ENCODE data around the gene POTEJ.
"Not testable (repeated sequence)": the region's sequence is repeated elsewhere in the genome, so short reads cannot be mapped to it uniquely, and the experiment has no call there.

Gene POTEJ

DNA sequence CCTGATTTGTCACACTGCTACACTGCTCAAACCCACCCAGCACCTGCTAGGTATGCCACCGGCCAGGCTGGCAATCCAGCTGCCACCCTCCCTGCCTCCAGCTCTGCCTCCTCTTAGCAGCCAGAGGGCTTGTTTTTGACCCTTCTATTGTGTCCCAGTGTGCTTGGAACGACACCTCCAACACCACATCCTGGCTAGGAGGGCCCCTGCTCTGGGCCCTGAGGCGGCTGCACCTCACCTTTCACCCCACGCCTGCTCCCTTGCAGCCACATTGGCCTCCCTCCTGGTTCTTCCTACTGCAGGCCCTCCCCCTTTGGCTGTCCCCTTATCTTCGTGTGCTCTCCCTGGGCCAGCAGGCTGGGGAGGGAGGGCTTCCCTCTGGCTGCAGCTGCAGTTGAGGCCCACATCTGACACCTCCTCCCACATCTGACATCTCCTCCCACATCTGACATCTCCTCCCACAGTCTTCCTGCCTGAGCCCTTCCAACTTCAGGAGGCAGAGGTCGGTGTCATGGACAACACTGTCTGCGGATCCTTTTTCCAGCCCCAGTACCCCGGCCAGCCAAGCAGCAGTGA lies 34.9 kb upstream of the POTEJ start:
- H2BK5ac ChIP-seq (ENCODE audit: low read depth, low read length, poor library complexity) = not testable (repeated sequence)

DNA sequence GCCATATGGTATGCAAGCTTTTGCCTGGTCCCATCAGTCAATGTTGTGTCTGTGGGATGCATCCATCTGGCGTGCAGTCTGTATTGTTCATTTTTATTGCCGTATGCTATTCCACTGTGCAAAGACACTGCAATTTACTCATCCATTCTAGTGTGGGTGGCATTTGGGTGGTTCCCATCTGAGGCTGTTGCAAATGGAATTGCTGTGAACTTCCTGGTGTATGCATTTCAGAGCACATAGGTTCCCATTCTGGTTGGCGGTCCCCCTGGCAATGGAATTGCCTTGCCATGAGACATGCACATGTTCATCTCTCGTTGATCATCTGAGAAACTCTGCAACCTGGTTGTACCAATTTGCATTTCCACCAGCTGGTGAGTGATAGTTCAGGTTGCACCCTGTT lies 33.7 kb upstream of the POTEJ start:
- H3K79me2 ChIP-seq (ENCODE audit: control insufficient read depth, insufficient read depth, low read length, poor library complexity); H3K9me3 ChIP-seq (ENCODE audit: insufficient read depth, low read depth, low read length); H4K12ac ChIP-seq (ENCODE audit: low read depth, low read length); H2BK5ac ChIP-seq (ENCODE audit: low read depth, low read length, poor library complexity); H3K4ac ChIP-seq (ENCODE audit: low read depth, low read length); H3K27ac ChIP-seq (ENCODE audit: low read depth, low read length); H3K4me1 ChIP-seq (ENCODE audit: control insufficient read depth in 1 of 2, insufficient read depth in 2 of 2, low read length in 2 of 2); H2AFZ ChIP-seq (ENCODE audit: insufficient read depth, low read length, poor library complexity); H3K79me1 ChIP-seq (ENCODE audit: low read length); DNase-seq; H3K4me2 ChIP-seq (ENCODE audit: low read length); H3K4me3 ChIP-seq (ENCODE audit: low read depth, low read length); H2AK5ac ChIP-seq (ENCODE audit: low read length); H4K8ac ChIP-seq (ENCODE audit: low read depth, low read length); H3K14ac ChIP-seq (ENCODE audit: low read length); H3K23ac ChIP-seq (ENCODE audit: low read length); H3K36me3 ChIP-seq (ENCODE audit: control insufficient read depth in 1 of 2, insufficient read depth in 2 of 2, low read length in 2 of 2); H3K9ac ChIP-seq (ENCODE audit: low read length); H3K18ac ChIP-seq (ENCODE audit: low read length); H4K91ac ChIP-seq (ENCODE audit: low read depth, low read length); H3K27me3 ChIP-seq (ENCODE audit: insufficient read depth, low read length); H2BK12ac ChIP-seq (ENCODE audit: low read length); H2BK120ac ChIP-seq (ENCODE audit: insufficient read depth, low read length, poor library complexity): not testable (repeated sequence)
- WGBS (ENCODE audit: extremely low coverage, insufficient coverage, insufficient read length) = no CpG with 5 or more reads among the region's 4 CpGs

More for the DNA sequence above, 34.9 kb upstream of the POTEJ start:
- H2BK120ac ChIP-seq (ENCODE audit: insufficient read depth, low read length, poor library complexity); H3K4me2 ChIP-seq (ENCODE audit: low read length); H3K79me2 ChIP-seq (ENCODE audit: control insufficient read depth, insufficient read depth, low read length, poor library complexity); H3K4ac ChIP-seq (ENCODE audit: low read depth, low read length); H2AK5ac ChIP-seq (ENCODE audit: low read length); H3K9me3 ChIP-seq (ENCODE audit: insufficient read depth, low read depth, low read length); H3K9ac ChIP-seq (ENCODE audit: low read length); H3K4me3 ChIP-seq (ENCODE audit: low read depth, low read length); H3K4me1 ChIP-seq (ENCODE audit: control insufficient read depth in 1 of 2, insufficient read depth in 2 of 2, low read length in 2 of 2); H2AFZ ChIP-seq (ENCODE audit: insufficient read depth, low read length, poor library complexity); H3K18ac ChIP-seq (ENCODE audit: low read length); H4K8ac ChIP-seq (ENCODE audit: low read depth, low read length); H3K79me1 ChIP-seq (ENCODE audit: low read length); DNase-seq; H3K27me3 ChIP-seq (ENCODE audit: insufficient read depth, low read length); H4K12ac ChIP-seq (ENCODE audit: low read depth, low read length); H3K23ac ChIP-seq (ENCODE audit: low read length); H3K14ac ChIP-seq (ENCODE audit: low read length); H3K36me3 ChIP-seq (ENCODE audit: control insufficient read depth in 1 of 2, insufficient read depth in 2 of 2, low read length in 2 of 2); H2BK12ac ChIP-seq (ENCODE audit: low read length); H3K27ac ChIP-seq (ENCODE audit: low read depth, low read length); H4K91ac ChIP-seq (ENCODE audit: low read depth, low read length): not testable (repeated sequence)
- no CpG with 5 or more reads among the region's 8 CpGs for WGBS (ENCODE audit: extremely low coverage, insufficient coverage, insufficient read length)

GRCh38 chr2:130579121-130579520 lies 32.1 kb upstream of the POTEJ start:
- not testable (repeated sequence) for H3K4me1 ChIP-seq (ENCODE audit: control insufficient read depth in 1 of 2, insufficient read depth in 2 of 2, low read length in 2 of 2); H3K4ac ChIP-seq (ENCODE audit: low read depth, low read length); H2AFZ ChIP-seq (ENCODE audit: insufficient read depth, low read length, poor library complexity); H3K79me1 ChIP-seq (ENCODE audit: low read length); H2AK5ac ChIP-seq (ENCODE audit: low read length); H2BK5ac ChIP-seq (ENCODE audit: low read depth, low read length, poor library complexity); H3K18ac ChIP-seq (ENCODE audit: low read length); H4K12ac ChIP-seq (ENCODE audit: low read depth, low read length); H3K36me3 ChIP-seq (ENCODE audit: control insufficient read depth in 1 of 2, insufficient read depth in 2 of 2, low read length in 2 of 2); H3K4me3 ChIP-seq (ENCODE audit: low read depth, low read length); DNase-seq; H3K79me2 ChIP-seq (ENCODE audit: control insufficient read depth, insufficient read depth, low read length, poor library complexity); H2BK12ac ChIP-seq (ENCODE audit: low read length); H2BK120ac ChIP-seq (ENCODE audit: insufficient read depth, low read length, poor library complexity); H4K91ac ChIP-seq (ENCODE audit: low read depth, low read length); H3K14ac ChIP-seq (ENCODE audit: low read length); H3K9ac ChIP-seq (ENCODE audit: low read length); H3K9me3 ChIP-seq (ENCODE audit: insufficient read depth, low read depth, low read length); H3K27ac ChIP-seq (ENCODE audit: low read depth, low read length); H3K4me2 ChIP-seq (ENCODE audit: low read length); H4K8ac ChIP-seq (ENCODE audit: low read depth, low read length); H3K27me3 ChIP-seq (ENCODE audit: insufficient read depth, low read length); H3K23ac ChIP-seq (ENCODE audit: low read length)
- no CpG with 5 or more reads among the region's 7 CpGs for WGBS (ENCODE audit: extremely low coverage, insufficient coverage, insufficient read length)

- H3K4me3 ChIP-seq (ENCODE audit: low read depth, low read length); H3K4ac ChIP-seq (ENCODE audit: low read depth, low read length): not testable (repeated sequence)
- WGBS (ENCODE audit: extremely low coverage, insufficient coverage, insufficient read length) = no CpG with 5 or more reads among the region's 7 CpGs
These were observed 29.7 kb upstream of the POTEJ start for GRCh38 chr2:130581491-130581890.

More at GRCh38 chr2:130581491-130581890, 29.7 kb upstream of the POTEJ start:
- not testable (repeated sequence) for H3K18ac ChIP-seq (ENCODE audit: low read length); H2BK120ac ChIP-seq (ENCODE audit: insufficient read depth, low read length, poor library complexity); H3K14ac ChIP-seq (ENCODE audit: low read length); H3K4me2 ChIP-seq (ENCODE audit: low read length); H4K8ac ChIP-seq (ENCODE audit: low read depth, low read length); H3K9me3 ChIP-seq (ENCODE audit: insufficient read depth, low read depth, low read length); H2BK5ac ChIP-seq (ENCODE audit: low read depth, low read length, poor library complexity); DNase-seq; H2AFZ ChIP-seq (ENCODE audit: insufficient read depth, low read length, poor library complexity); H3K79me2 ChIP-seq (ENCODE audit: control insufficient read depth, insufficient read depth, low read length, poor library complexity); H4K12ac ChIP-seq (ENCODE audit: low read depth, low read length); H3K79me1 ChIP-seq (ENCODE audit: low read length); H3K36me3 ChIP-seq (ENCODE audit: control insufficient read depth in 1 of 2, insufficient read depth in 2 of 2, low read length in 2 of 2); H3K27me3 ChIP-seq (ENCODE audit: insufficient read depth, low read length); H3K9ac ChIP-seq (ENCODE audit: low read length); H2AK5ac ChIP-seq (ENCODE audit: low read length); H2BK12ac ChIP-seq (ENCODE audit: low read length); H3K27ac ChIP-seq (ENCODE audit: low read depth, low read length); H3K23ac ChIP-seq (ENCODE audit: low read length); H4K91ac ChIP-seq (ENCODE audit: low read depth, low read length); H3K4me1 ChIP-seq (ENCODE audit: control insufficient read depth in 1 of 2, insufficient read depth in 2 of 2, low read length in 2 of 2)

All from trophoblast cell (in vitro differentiated cells and primary cell).